ENCODE data around the gene RIN3. TPM values are rescaled to one million over a fixed set of nuclear protein-coding genes. Genes with fewer than 3 reads are reported as not detected.

The RIN3 gene
- total RNA-seq, 1 experiment from 2014 or later = 1.5 TPM

GRCh38 chr14:92675976-92676375, 162.4 kb downstream of the RIN3 start:
- no peak for DNase-seq
- Histone ChIP-seq H3K4me1 (ENCODE audit: insufficient read depth, low read length) (no peaks in the 10 kb centered on the region), H3K14ac (ENCODE audit: insufficient read depth, low read length) (no peak overlapping the region), H2AK5ac (ENCODE audit: insufficient read length, low read length) (no peak overlapping the region), H3K27ac (ENCODE audit: insufficient read length, low read depth, low read length) (no peak overlapping the region), H2BK20ac (ENCODE audit: low read depth, low read length, poor library complexity, severe bottlenecking) (no peak overlapping the region), H3K79me2 (ENCODE audit: insufficient read depth, low read length) (no peaks in the 10 kb centered on the region), H4K8ac (replicated peaks; ENCODE audit: insufficient read length, low read depth, low read length) (no peak overlapping the region), H2AFZ (ENCODE audit: low read length) (no peak overlapping the region), H4K5ac (ENCODE audit: insufficient read length, low read depth, low read length) (no peak overlapping the region), H3K27me3 (ENCODE audit: insufficient read depth, low read length) (no peaks in the 10 kb centered on the region), H3K23me2 (ENCODE audit: insufficient read length, low read depth, low read length, poor library complexity, severe bottlenecking) (no peaks in the 10 kb centered on the region), H3K9ac (ENCODE audit: extremely low read depth, insufficient read length, low read length) (no peak overlapping the region), H4K91ac (ENCODE audit: insufficient read length, low read depth, low read length) (no peak overlapping the region), H4K20me1 (ENCODE audit: control insufficient read depth, insufficient read depth, insufficient read length) (no peaks in the 10 kb centered on the region), H3K4me2 (ENCODE audit: insufficient read depth, insufficient read length, low read length) (no peak overlapping the region), H2BK5ac (ENCODE audit: insufficient read length, low read length) (no peak overlapping the region), H3K4ac (ENCODE audit: low read depth, low read length) (no peak overlapping the region), H2BK120ac (ENCODE audit: low read depth, low read length, poor library complexity, severe bottlenecking) (no peak overlapping the region), H3K23ac (ENCODE audit: insufficient read length, low read depth, low read length) (no peak overlapping the region), H3K56ac (ENCODE audit: insufficient read length, low read depth, low read length) (no peak overlapping the region), H2BK15ac (ENCODE audit: low read depth, low read length) (no peak overlapping the region), H3K9me3 (ENCODE audit: control insufficient read depth, low read depth, low read length) (no peaks in the 10 kb centered on the region), H2BK12ac (ENCODE audit: insufficient read length, low read depth, low read length) (no peak overlapping the region), H3K18ac (ENCODE audit: insufficient read length, low read depth, low read length) (no peak overlapping the region), H3K79me1 (ENCODE audit: insufficient read depth, low read depth, low read length, poor library complexity, severe bottlenecking) (no peaks in the 10 kb centered on the region), H3T11ph (ENCODE audit: low read length) (no peak overlapping the region)
- H3K9me3 Mint-ChIP-seq = no peaks in the 10 kb centered on the region
- H3K27me3 Mint-ChIP-seq (ENCODE audit: low read depth) = no peaks in the 10 kb centered on the region; the same call in none of the 2 replicates
- no peak overlapping the region for H3K4me3 Mint-ChIP-seq
- no CpG with 5 or more reads among the region's 9 CpGs for WGBS (ENCODE audit: extremely low coverage, insufficient read length, low lambda C conversion rate)
- TF ChIP-seq CTCF (conservative IDR thresholded peaks at IDR 0.05) = no peak
- no peaks in the 10 kb centered on the region for H3K36me3 Mint-ChIP-seq (ENCODE audit: insufficient read depth in 1 of 3, low read depth in 3 of 3)
- no peak overlapping the region for H3K27ac Mint-ChIP-seq
- H3K4me1 Mint-ChIP-seq = peaks cover 5 to 9% of the 10 kb centered on the region in 2 experiments
